CD4-positive, alpha-beta T cell treated with Interleukin-12 subunit alpha and Interleukin-12 subunit beta, for 1 hour (primary cell): ENCODE data around the gene AK2.
"Not testable (repeated sequence)": the region's sequence is repeated elsewhere in the genome, so short reads cannot be mapped to it uniquely, and the experiment has no call there.

Source experiments
- DNase-seq: peaks from one replicate; pipeline ENCODE4 v3.0.0-alpha.2; 2020

The AK2 gene

GRCh38 chr1:33036526-33037503 is at the start of gene AK2:
Gene AK2 (minus strand): TSS chr1:33036883. CDS start chr1:33036828, 55 bp downstream.
- peak; percentile 94 for DNase-seq

- peak; percentile 46 for DNase-seq
Measured at GRCh38 chr1:33086384-33086850, 49.7 kb upstream of the AK2 start.

- no peak for DNase-seq
Measured at GRCh38 chr1:33085332-33085731, 48.6 kb upstream of the AK2 start.

- DNase-seq: no peak
Measured at GRCh38 chr1:33082575-33083108, 46.0 kb upstream of the AK2 start.

GRCh38 chr1:33081554-33082305 is 45.0 kb upstream of the AK2 start:
- DNase-seq: peak; percentile 28

- DNase-seq: peak; percentile 97
Measured at GRCh38 chr1:33080885-33081553, 44.3 kb upstream of the AK2 start, which contains the start of gene AZIN2. Gene AZIN2 (plus strand): TSS chr1:33081153. CDS start chr1:33082250, 1,097 bp downstream.

GRCh38 chr1:33080373-33080772 is 43.7 kb upstream of the AK2 start:
- DNase-seq: no peak

- no peak for DNase-seq
Measured at GRCh38 chr1:33078030-33078591, 41.4 kb upstream of the AK2 start.

- DNase-seq: no peak
Measured at GRCh38 chr1:33074193-33074945, 37.7 kb upstream of the AK2 start.

GRCh38 chr1:33072707-33073106 is 36.0 kb upstream of the AK2 start:
- DNase-seq: no peak

- no peak for DNase-seq
Measured at GRCh38 chr1:33070628-33071027, 33.9 kb upstream of the AK2 start.

- DNase-seq: not testable (repeated sequence)
Measured at GRCh38 chr1:33068108-33068507, 31.4 kb upstream of the AK2 start.

- not testable (repeated sequence) for DNase-seq
Measured at GRCh38 chr1:33066477-33066876, 29.8 kb upstream of the AK2 start.

GRCh38 chr1:33065301-33065700 is 28.6 kb upstream of the AK2 start:
- DNase-seq: no peak

- not testable (repeated sequence) for DNase-seq
Measured at GRCh38 chr1:33064284-33064683, 27.6 kb upstream of the AK2 start.

- no peak for DNase-seq
Measured at GRCh38 chr1:33061834-33062233, 25.2 kb upstream of the AK2 start.

GRCh38 chr1:33060579-33061083 is 23.9 kb upstream of the AK2 start:
- no peak for DNase-seq

GRCh38 chr1:33057095-33057494 is 20.4 kb upstream of the AK2 start:
- DNase-seq: no peak

GRCh38 chr1:33056426-33056825 is 19.7 kb upstream of the AK2 start:
- no peak for DNase-seq

- DNase-seq: peak; percentile 55
Measured at GRCh38 chr1:33055210-33056008, 18.7 kb upstream of the AK2 start.
